Measurements from ENCODE around the gene FARS2. TPM values are rescaled to one million over a fixed set of nuclear protein-coding genes. Genes with fewer than 3 reads are reported as not detected.
A peak's percentile ranks its signal among the peaks of the same experiment; 100 is the strongest.

Gene FARS2
- total and polyA plus RNA-seq, 11 donors: 11.4 to 24.6 (median 20.5) TPM

GRCh38 chr6:5515200-5515599, 253.9 kb downstream of the FARS2 start:
- H3K27me3 ChIP-seq: no peaks in the 10 kb centered on the region
- DNase-seq: no peak
- no peaks in the 10 kb centered on the region for H3K9me3 ChIP-seq
- TF ChIP-seq POLR2A (IDR thresholded peaks at IDR 0.05) (no peak), CTCF (IDR thresholded peaks at IDR 0.05) (no peak)
- intact Hi-C loops (cut with DNase I): no loop called here
- ATAC-seq: no peak
- no peak overlapping the region for H3K4me3 ChIP-seq
- WGBS, 4 donors: 73 to 99% (median 87%) methylated on average over 4 of the region's 4 CpGs
- H3K27ac ChIP-seq: no peak overlapping the region
- no peaks in the 10 kb centered on the region for H3K36me3 ChIP-seq
- peaks cover 0 to 9% (median 0%) of the 10 kb centered on the region in 12 donors for H3K4me1 ChIP-seq

DNA sequence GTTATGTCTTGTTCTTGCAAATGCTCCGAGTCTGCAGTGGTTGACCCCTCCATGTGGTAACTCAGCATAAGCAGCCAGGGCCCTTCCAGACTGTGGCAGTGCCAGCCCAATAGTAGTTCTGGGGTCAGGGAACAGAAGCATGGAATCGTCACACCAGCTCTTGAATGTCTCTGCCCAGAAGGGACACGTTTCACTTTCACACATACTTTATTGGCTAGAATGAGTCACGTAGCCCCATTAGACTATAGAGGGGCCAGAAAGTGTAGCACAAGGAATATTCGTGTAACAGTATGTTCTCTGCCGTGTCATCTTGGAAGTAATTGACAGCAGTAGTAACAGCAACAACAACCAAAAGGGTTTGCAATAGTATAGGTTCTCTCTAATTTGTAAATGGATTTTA, 254.7 kb downstream of the FARS2 start:
- Histone ChIP-seq H3K4me1 (peaks cover 0 to 9% (median 0%) of the 10 kb centered on the region in 12 donors), H3K27ac (no peak overlapping the region), H3K27me3 (no peaks in the 10 kb centered on the region), H3K36me3 (no peaks in the 10 kb centered on the region), H3K4me3 (no peak overlapping the region), H3K9me3 (no peaks in the 10 kb centered on the region)
- DNase-seq (no peak), ATAC-seq (no peak)
- intact Hi-C loops (cut with DNase I): no loop called here
- 90 to 95% (median 90%) methylated on average over 6 of the region's 6 CpGs for WGBS, 4 donors
- no peak for TF ChIP-seq CTCF (IDR thresholded peaks at IDR 0.05)
- no peak for TF ChIP-seq POLR2A (IDR thresholded peaks at IDR 0.05)

DNA sequence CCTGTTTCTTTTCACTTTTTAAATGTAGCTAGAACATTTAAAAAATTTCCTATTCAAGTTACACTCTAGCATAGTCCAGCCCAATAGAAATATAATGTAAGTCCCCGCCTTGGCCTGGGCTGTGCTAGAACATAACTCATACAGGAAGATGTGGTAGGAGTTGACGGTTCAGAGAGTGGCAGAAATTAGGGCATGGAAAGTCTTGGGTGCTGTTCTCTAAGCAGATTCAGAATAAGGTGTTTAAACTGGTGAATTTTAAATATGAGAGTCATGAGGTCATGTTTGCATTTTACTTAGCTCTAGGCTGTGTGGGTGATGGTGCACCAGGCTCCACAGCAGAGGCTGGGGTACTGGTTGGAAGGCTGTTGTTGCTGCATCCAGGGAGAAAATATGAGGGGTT, 256.5 kb downstream of the FARS2 start:
- intact Hi-C loops (cut with DNase I): no loop called here
- DNase-seq (no peak), ATAC-seq (peak in 1 of 4 donors; percentile 22)
- WGBS, 4 donors: 93 to 96% (median 96%) methylated on average over 2 of the region's 2 CpGs
- no peak overlapping the region for H3K27ac ChIP-seq
- no peak for TF ChIP-seq POLR2A (IDR thresholded peaks at IDR 0.05)
- TF ChIP-seq CTCF (IDR thresholded peaks at IDR 0.05): no peak
- H3K4me3 ChIP-seq: no peak overlapping the region
- H3K4me1 ChIP-seq: peaks cover 0 to 15% (median 0%) of the 10 kb centered on the region in 12 donors
- no peaks in the 10 kb centered on the region for H3K27me3 ChIP-seq
- no peaks in the 10 kb centered on the region for H3K9me3 ChIP-seq
- no peaks in the 10 kb centered on the region for H3K36me3 ChIP-seq

DNA sequence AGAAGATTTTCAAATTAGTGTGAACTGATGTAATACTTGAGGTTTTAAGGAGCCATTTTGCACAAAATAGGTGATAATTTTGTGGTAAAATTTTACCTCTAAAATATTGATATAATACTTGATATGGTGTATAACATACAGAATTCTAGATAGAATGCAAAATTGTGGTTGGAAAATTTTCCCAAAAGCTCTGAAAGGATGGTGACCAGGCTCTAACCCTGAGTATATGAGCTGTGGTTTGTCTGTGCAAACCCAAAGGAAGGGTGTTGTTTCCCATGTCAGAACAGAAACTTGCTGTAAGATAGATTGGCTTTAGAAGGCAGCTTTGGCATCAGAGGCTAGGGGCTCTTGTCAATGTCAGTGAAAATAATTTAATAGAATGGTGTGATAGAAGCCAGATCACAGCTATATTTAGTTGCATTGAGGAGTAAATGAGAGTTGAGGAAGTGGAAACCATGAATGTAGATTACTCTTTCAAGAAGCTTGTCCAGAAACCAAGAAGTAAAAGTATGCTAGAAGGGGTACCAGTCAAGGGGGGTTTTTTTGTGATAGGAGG, 257.7 kb downstream of the FARS2 start:
- Histone ChIP-seq H3K4me1 (peaks cover 0 to 15% (median 0%) of the 10 kb centered on the region in 12 donors), H3K27ac (no peak overlapping the region), H3K9me3 (no peaks in the 10 kb centered on the region), H3K27me3 (no peaks in the 10 kb centered on the region), H3K4me3 (no peak overlapping the region), H3K36me3 (no peaks in the 10 kb centered on the region)
- no peak for DNase-seq
- ATAC-seq: peak in 3 of 4 donors; percentile 18 to 74 (median 74)
- intact Hi-C loops (cut with DNase I): no loop called here
- TF ChIP-seq CTCF (IDR thresholded peaks at IDR 0.05) (no peak), POLR2A (IDR thresholded peaks at IDR 0.05) (no peak)
